ENCODE measurements around the gene HSD17B4. TPM values are rescaled to one million over a fixed set of nuclear protein-coding genes. Genes with fewer than 3 reads are reported as not detected.
"Not testable (repeated sequence)": the region's sequence is repeated elsewhere in the genome, so short reads cannot be mapped to it uniquely, and the experiment has no call there.

The HSD17B4 gene
- total and polyA plus RNA-seq, 8 donors = 162 to 413 (median 207) TPM

- Histone ChIP-seq H3K4me3 (no peak overlapping the region), H3K36me3 (no peaks in the 10 kb centered on the region), H3K27ac (no peak overlapping the region), H3K27me3 (no peaks in the 10 kb centered on the region), H3K9me3 (peaks cover 0 to 3% of the 10 kb centered on the region in 2 donors), H3K4me1 (peaks cover 5 to 19% of the 10 kb centered on the region in 2 donors)
- intact Hi-C loops (cut with DNase I) = no loop called here
- ATAC-seq (no peak), DNase-seq (no peak)
- no peak for TF ChIP-seq CTCF (IDR thresholded peaks at IDR 0.05)
Observed at GRCh38 chr5:119449882-119450281, 2.4 kb upstream of the HSD17B4 start.

GRCh38 chr5:119450627-119451026 is 1.7 kb upstream of the HSD17B4 start:
- ATAC-seq; H3K36me3 ChIP-seq; DNase-seq; intact Hi-C loops (cut with DNase I); H3K27me3 ChIP-seq; H3K9me3 ChIP-seq; H3K4me3 ChIP-seq: not testable (repeated sequence)
- Histone ChIP-seq H3K4me1 (peaks cover 5 to 21% of the 10 kb centered on the region in 2 donors), H3K27ac (peak overlapping the region in 1 of 2 donors; percentile 53)

- Histone ChIP-seq H3K27me3 (no peaks in the 10 kb centered on the region), H3K4me3 (no peak overlapping the region), H3K36me3 (peaks cover 0 to 3% of the 10 kb centered on the region in 2 donors), H3K4me1 (peaks cover 5 to 24% of the 10 kb centered on the region in 2 donors), H3K9me3 (peaks cover 0 to 3% of the 10 kb centered on the region in 2 donors), H3K27ac (peak overlapping the region in 1 of 2 donors; percentile 91)
- intact Hi-C loops (cut with DNase I) = no loop called here
- DNase-seq (no peak), ATAC-seq (no peak)
- TF ChIP-seq CTCF (IDR thresholded peaks at IDR 0.05) = no peak
Observed at GRCh38 chr5:119451561-119451960, 736 bp upstream of the HSD17B4 start.

DNA sequence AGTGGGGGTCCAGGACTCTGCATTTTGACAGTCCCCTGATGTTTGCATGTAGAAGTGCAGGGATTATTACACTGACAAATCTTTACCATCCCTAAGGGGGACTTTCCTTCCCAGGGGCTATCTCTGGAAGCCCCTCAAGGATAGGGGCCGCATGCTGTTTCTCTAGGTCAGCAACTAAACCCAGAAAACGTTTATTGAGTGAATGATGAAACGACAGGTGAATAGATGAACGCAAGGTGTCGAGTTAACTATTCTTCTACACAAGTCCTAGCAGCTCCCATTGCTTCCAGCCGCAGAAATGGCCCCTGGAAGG is 281 bp upstream of the HSD17B4 start:
- peaks cover 5 to 24% of the 10 kb centered on the region in 2 donors for H3K4me1 ChIP-seq
- peak overlapping the region; percentile 68 to 84 for H3K4me3 ChIP-seq
- no peak for TF ChIP-seq CTCF (IDR thresholded peaks at IDR 0.05)
- DNase-seq = no peak
- intact Hi-C loops (cut with DNase I) = no loop called here
- H3K9me3 ChIP-seq = peaks cover 0 to 3% of the 10 kb centered on the region in 2 donors
- peaks cover 0 to 8% of the 10 kb centered on the region in 2 donors for H3K36me3 ChIP-seq
- no peaks in the 10 kb centered on the region for H3K27me3 ChIP-seq
- peak overlapping the region; percentile 91 to 93 for H3K27ac ChIP-seq
- no peak for ATAC-seq

DNA sequence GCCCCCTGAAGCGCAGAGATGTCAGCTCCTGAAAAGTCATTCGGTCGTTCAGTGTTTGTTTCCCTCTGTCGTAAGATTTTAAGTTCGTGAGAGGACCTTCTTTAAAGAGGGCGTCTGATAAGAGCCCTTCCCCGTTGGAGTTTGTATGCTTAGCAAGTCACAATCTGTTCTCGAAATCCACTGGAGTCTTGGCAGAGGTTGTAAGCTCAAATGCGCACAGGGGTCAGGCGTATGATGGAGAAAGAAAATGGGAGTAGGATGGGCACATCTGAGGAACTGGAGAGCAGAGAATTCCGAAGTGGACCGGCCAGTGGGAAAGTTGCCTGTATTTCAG is 710 bp downstream of the HSD17B4 start:
- peak; percentile 75 for ATAC-seq
- intact Hi-C loops (cut with DNase I) = no loop called here
- no peak for TF ChIP-seq CTCF (IDR thresholded peaks at IDR 0.05)
- H3K9me3 ChIP-seq = peaks cover 0 to 3% of the 10 kb centered on the region in 2 donors
- peak in 3 of 4 donors; percentile 49 to 75 (median 52) for DNase-seq
- peak overlapping the region; percentile 68 to 84 for H3K4me3 ChIP-seq
- peaks cover 11 to 24% of the 10 kb centered on the region in 2 donors for H3K4me1 ChIP-seq
- H3K27me3 ChIP-seq = no peaks in the 10 kb centered on the region
- peaks cover 0 to 13% of the 10 kb centered on the region in 2 donors for H3K36me3 ChIP-seq
- H3K27ac ChIP-seq = peak overlapping the region; percentile 91 to 93

DNA sequence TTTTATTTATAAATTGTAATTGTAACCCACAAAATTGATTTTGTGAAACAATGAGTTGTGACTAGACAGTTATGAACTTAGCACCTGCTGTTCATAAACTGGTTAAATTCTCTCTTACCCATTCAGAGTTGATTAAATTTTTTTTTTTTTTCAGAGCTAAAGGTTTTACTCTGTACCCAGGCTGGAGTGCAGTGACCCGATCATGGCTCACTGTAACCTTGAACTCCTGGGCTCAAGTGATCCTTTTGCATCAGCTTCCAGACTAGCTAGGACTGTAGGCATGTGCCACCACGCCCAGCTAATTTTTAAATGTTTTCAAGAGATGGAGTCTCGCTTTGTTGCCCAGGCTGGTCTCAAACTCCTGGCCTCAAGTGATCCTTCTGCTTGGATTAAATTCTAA is 1.9 kb downstream of the HSD17B4 start:
- intact Hi-C loops (cut with DNase I) = no loop called here
- H3K27me3 ChIP-seq = no peaks in the 10 kb centered on the region
- peaks cover 0 to 13% of the 10 kb centered on the region in 2 donors for H3K36me3 ChIP-seq
- DNase-seq (no peak), ATAC-seq (no peak)
- H3K4me1 ChIP-seq = peaks cover 11 to 31% of the 10 kb centered on the region in 2 donors
- TF ChIP-seq CTCF (IDR thresholded peaks at IDR 0.05) = no peak
- H3K9me3 ChIP-seq = peaks cover 0 to 3% of the 10 kb centered on the region in 2 donors
- peak overlapping the region in 1 of 2 donors; percentile 84 for H3K4me3 ChIP-seq
- no peak overlapping the region for H3K27ac ChIP-seq

All from left lung (tissue), 10 donors.